HEK293 (cell line): ENCODE measurements around the gene RNF111.
"Not testable (repeated sequence)": the region's sequence is repeated elsewhere in the genome, so short reads cannot be mapped to it uniquely, and the experiment has no call there.

Experiments
- CTCF ChIA-PET: fragments of 350-600 bp; formaldehyde crosslinking; extraction: SDS; loops from one replicate; lab custom pipeline; 2021; ENCODE audit warnings: antibody characterized with exemption; lab: Yijun Ruan, JAX
- POLR2A ChIA-PET: fragments of 300-600 bp; formaldehyde crosslinking; extraction: SDS; loops from one replicate; lab custom pipeline; 2020; ENCODE audit warnings: antibody characterized with exemption, inconsistent platforms; lab: Yijun Ruan, JAX
- H3K27ac ChIP-seq: fragments of 200-500 bp; sonication (Bioruptor generic); 2 replicates; pipeline ENCODE4 v1.5.1; 2014; ENCODE audit warnings: low read depth, low read length, control low read depth, inconsistent platforms; ENCODE audit errors: extremely low read depth
- H3K36me3 ChIP-seq, 2 experiments: fragments of 200-500 bp in 1 of 2; sonication (Bioruptor generic) in 1 of 2; 1 replicate in 1 of 2; 2 replicates in 1 of 2; pipeline ENCODE4 v1.5.1; 2014 to 2017; ENCODE audit warnings: inconsistent platforms in 2 of 2, low read length in 2 of 2; ENCODE audit not compliant: control insufficient read depth in 2 of 2, insufficient read depth in 1 of 2
- H3K4me1 ChIP-seq: fragments of 200-500 bp; sonication (Bioruptor generic); 2 replicates; pipeline ENCODE4 v1.5.1; 2014; ENCODE audit warnings: mild to moderate bottlenecking, low read length, inconsistent platforms; ENCODE audit not compliant: control insufficient read depth, insufficient read depth
- H3K4me3 ChIP-seq: 2 replicates; pipeline ENCODE4 v1.5.1; 2011; ENCODE audit warnings: low read depth, mild to moderate bottlenecking, control low read depth, low read length, moderate library complexity
- H3K9me3 ChIP-seq: fragments of 200-500 bp; sonication (Bioruptor generic); 2 replicates; pipeline ENCODE4 v1.5.1; 2014; ENCODE audit warnings: low read depth, low read length, inconsistent platforms; ENCODE audit not compliant: control insufficient read depth, insufficient read depth
- FEZF1 ChIP-seq: fragments of 450-650 bp; formaldehyde crosslinking; IDR thresholded peaks from 2 replicates; pipeline ENCODE4 v1.5.1; 2016; ENCODE audit warnings: missing biosample characterization, missing genetic modification characterization
- GFI1B ChIP-seq: fragments of 450-650 bp; formaldehyde crosslinking; IDR thresholded peaks from 2 replicates; pipeline ENCODE4 v1.5.1; 2016; ENCODE audit warnings: missing biosample characterization, missing genetic modification characterization
- GLI2 ChIP-seq: fragments of 450-650 bp; formaldehyde crosslinking; IDR thresholded peaks from 2 replicates; pipeline ENCODE4; 2017; ENCODE audit warnings: missing biosample characterization, missing genetic modification characterization, low read depth, borderline replicate concordance
- IKZF3 ChIP-seq: fragments of 450-650 bp; IDR thresholded peaks from 2 replicates; pipeline ENCODE4 v1.5.0; 2018; ENCODE audit warnings: missing biosample characterization, mild to moderate bottlenecking, missing genetic modification characterization, moderate library complexity
- MYNN ChIP-seq: fragments of 450-650 bp; formaldehyde crosslinking; IDR thresholded peaks from 2 replicates; pipeline ENCODE4 v1.5.1; 2016; ENCODE audit warnings: missing biosample characterization, missing genetic modification characterization, borderline replicate concordance
- PRDM4 ChIP-seq: fragments of 450-650 bp; formaldehyde crosslinking; IDR thresholded peaks from 2 replicates; pipeline ENCODE4 v1.5.1; 2017; ENCODE audit warnings: missing biosample characterization, missing genetic modification characterization
- SCRT1 ChIP-seq: fragments of 450-650 bp; formaldehyde crosslinking; IDR thresholded peaks from 2 replicates; pipeline ENCODE4 v1.5.1; 2016; ENCODE audit warnings: missing biosample characterization, missing genetic modification characterization, borderline replicate concordance
- TCF7L2 ChIP-seq: IDR thresholded peaks from 2 replicates; pipeline ENCODE4 v1.6.1; 2011; ENCODE audit warnings: low read depth, mild to moderate bottlenecking, inconsistent platforms, low read length, moderate library complexity, borderline replicate concordance
- ZBTB10 ChIP-seq: fragments of 450-650 bp; formaldehyde crosslinking; IDR thresholded peaks from 2 replicates; pipeline ENCODE4 v1.5.1; 2016; ENCODE audit warnings: missing biosample characterization, missing genetic modification characterization
- ZBTB20 ChIP-seq: fragments of 450-650 bp; formaldehyde crosslinking; IDR thresholded peaks from 2 replicates; pipeline ENCODE4 v1.5.1; 2016; ENCODE audit warnings: missing biosample characterization, missing genetic modification characterization
- ZFHX2 ChIP-seq: fragments of 450-650 bp; formaldehyde crosslinking; conservative IDR thresholded peaks from 2 replicates; pipeline ENCODE4 v1.5.1; 2016; ENCODE audit warnings: missing biosample characterization, missing genetic modification characterization
- ZNF169 ChIP-seq: fragments of 450-650 bp; formaldehyde crosslinking; IDR thresholded peaks from 2 replicates; pipeline ENCODE4 v1.5.1; 2016; ENCODE audit warnings: missing biosample characterization, missing genetic modification characterization
- ZNF311 ChIP-seq: fragments of 450-650 bp; formaldehyde crosslinking; IDR thresholded peaks from 2 replicates; pipeline ENCODE4 v1.5.1; 2017; ENCODE audit warnings: missing biosample characterization, missing genetic modification characterization, borderline replicate concordance
- ZNF354C ChIP-seq: fragments of 450-650 bp; formaldehyde crosslinking; IDR thresholded peaks from 2 replicates; pipeline ENCODE4 v1.5.1; 2016; ENCODE audit warnings: missing biosample characterization, missing genetic modification characterization, low read depth, borderline replicate concordance
- ZNF416 ChIP-seq: fragments of 450-650 bp; formaldehyde crosslinking; IDR thresholded peaks from 2 replicates; pipeline ENCODE4 v1.5.1; 2016; ENCODE audit warnings: missing biosample characterization, missing genetic modification characterization
- ZNF501 ChIP-seq: fragments of 450-650 bp; formaldehyde crosslinking; IDR thresholded peaks from 2 replicates; pipeline ENCODE4 v1.5.1; 2016; ENCODE audit warnings: missing biosample characterization, missing genetic modification characterization
- ZNF664 ChIP-seq: fragments of 450-650 bp; formaldehyde crosslinking; IDR thresholded peaks from 2 replicates; pipeline ENCODE4 v1.5.1; 2016; ENCODE audit warnings: missing biosample characterization, missing genetic modification characterization
- ZNF670 ChIP-seq: fragments of 450-650 bp; formaldehyde crosslinking; IDR thresholded peaks from 2 replicates; pipeline ENCODE4 v1.5.1; 2016; ENCODE audit warnings: missing biosample characterization, missing genetic modification characterization, low read depth
- ZNF76 ChIP-seq: fragments of 450-650 bp; formaldehyde crosslinking; IDR thresholded peaks from 2 replicates; pipeline ENCODE4; 2016; ENCODE audit warnings: low read depth, missing biosample characterization, missing genetic modification characterization, borderline replicate concordance
- ZNF843 ChIP-seq: fragments of 450-650 bp; formaldehyde crosslinking; IDR thresholded peaks from 2 replicates; pipeline ENCODE4 v1.5.1; 2016; ENCODE audit warnings: missing biosample characterization, missing genetic modification characterization
- ZSCAN5A ChIP-seq: fragments of 450-650 bp; formaldehyde crosslinking; IDR thresholded peaks from 2 replicates; pipeline ENCODE4 v1.5.1; 2016; ENCODE audit warnings: missing biosample characterization, missing genetic modification characterization

RNF111 gene

GRCh38 chr15:58999694-59000093 lies 12.2 kb downstream of the RNF111 start (continued):
- TF ChIP-seq PRDM4 (tag by site-specific recombination) (no peak), IKZF3 (tag by site-specific recombination) (no peak), ZNF670 (tag by site-specific recombination) (no peak), MYNN (tag by site-specific recombination) (no peak), ZBTB10 (tag by site-specific recombination) (no peak)

GRCh38 chr15:59000251-59000650 lies 12.8 kb downstream of the RNF111 start:
- H3K27ac ChIP-seq, POLR2A ChIA-PET, CTCF ChIA-PET, H3K9me3 ChIP-seq, H3K4me1 ChIP-seq, H3K36me3 ChIP-seq, H3K4me3 ChIP-seq: not testable (repeated sequence)

GRCh38 chr15:59001946-59002345 lies 14.5 kb downstream of the RNF111 start:
- TF ChIP-seq ZBTB20 (tag by site-specific recombination) (no peak), GFI1B (tag by site-specific recombination) (no peak), ZNF169 (tag by site-specific recombination) (no peak)
- ChIA-PET CTCF (no interaction called here), POLR2A (interaction anchor here (1.0 kb wide), 1 partner anchor 15 kb away, joined by 3 read pairs; the partner anchor contains the start of gene RNF111)
- Histone ChIP-seq H3K9me3 (no peaks in the 10 kb centered on the region), H3K4me3 (no peak overlapping the region), H3K4me1 (no peaks in the 10 kb centered on the region; the same call in 1 of the 2 replicates), H3K36me3 (peaks cover 0 to 8% of the 10 kb centered on the region in 2 experiments; a peak in 2 of 3 replicates), H3K27ac (no peak overlapping the region)

GRCh38 chr15:59002418-59002859 lies 15.0 kb downstream of the RNF111 start:
- TF ChIP-seq TCF7L2 (no peak), FEZF1 (tag by site-specific recombination) (no peak)
- Histone ChIP-seq H3K27ac (no peak overlapping the region), H3K36me3 (peaks cover 0 to 8% of the 10 kb centered on the region in 2 experiments; a peak in 2 of 3 replicates), H3K4me3 (no peak overlapping the region), H3K9me3 (no peaks in the 10 kb centered on the region), H3K4me1 (no peaks in the 10 kb centered on the region; the same call in 1 of the 2 replicates)
- ChIA-PET CTCF (no interaction called here), POLR2A (interaction anchor here (0.5 to 1.0 kb wide), 2 partner anchors 15 to 1284 kb away, joined by 3 read pairs; partner anchors contain the start of gene RNF111)

- Histone ChIP-seq H3K36me3 (peaks cover 0 to 8% of the 10 kb centered on the region in 2 experiments; a peak in 2 of 3 replicates), H3K4me1 (no peaks in the 10 kb centered on the region), H3K9me3 (no peaks in the 10 kb centered on the region), H3K4me3 (no peak overlapping the region), H3K27ac (no peak overlapping the region)
- ChIA-PET CTCF (no interaction called here), POLR2A (no interaction called here)
- TF ChIP-seq ZNF501 (no peak), ZSCAN5A (no peak), ZNF76 (tag by site-specific recombination) (no peak), ZNF843 (no peak), ZFHX2 (tag by site-specific recombination) (no peak), ZNF416 (tag by site-specific recombination) (no peak), GLI2 (tag by site-specific recombination) (no peak), SCRT1 (tag by site-specific recombination) (no peak), ZNF354C (tag by site-specific recombination) (no peak), ZNF311 (no peak), ZNF664 (tag by site-specific recombination) (no peak)
These were observed 18.1 kb downstream of the RNF111 start for GRCh38 chr15:59005579-59005978.
